HG03457 (cell line): ENCODE results near the gene ZSCAN2.
"Not testable (repeated sequence)": the region's sequence is repeated elsewhere in the genome, so short reads cannot be mapped to it uniquely, and the experiment has no call there.

ENCODE experiments used
- ATAC-seq: cut with Tn5 transposase; IDR thresholded peaks from one replicate; pipeline ENCODE4 v1.9.1; 2021; ENCODE audit warnings: moderate number of reproducible peaks; ENCODE audit not compliant: unreplicated experiment

The ZSCAN2 gene

DNA sequence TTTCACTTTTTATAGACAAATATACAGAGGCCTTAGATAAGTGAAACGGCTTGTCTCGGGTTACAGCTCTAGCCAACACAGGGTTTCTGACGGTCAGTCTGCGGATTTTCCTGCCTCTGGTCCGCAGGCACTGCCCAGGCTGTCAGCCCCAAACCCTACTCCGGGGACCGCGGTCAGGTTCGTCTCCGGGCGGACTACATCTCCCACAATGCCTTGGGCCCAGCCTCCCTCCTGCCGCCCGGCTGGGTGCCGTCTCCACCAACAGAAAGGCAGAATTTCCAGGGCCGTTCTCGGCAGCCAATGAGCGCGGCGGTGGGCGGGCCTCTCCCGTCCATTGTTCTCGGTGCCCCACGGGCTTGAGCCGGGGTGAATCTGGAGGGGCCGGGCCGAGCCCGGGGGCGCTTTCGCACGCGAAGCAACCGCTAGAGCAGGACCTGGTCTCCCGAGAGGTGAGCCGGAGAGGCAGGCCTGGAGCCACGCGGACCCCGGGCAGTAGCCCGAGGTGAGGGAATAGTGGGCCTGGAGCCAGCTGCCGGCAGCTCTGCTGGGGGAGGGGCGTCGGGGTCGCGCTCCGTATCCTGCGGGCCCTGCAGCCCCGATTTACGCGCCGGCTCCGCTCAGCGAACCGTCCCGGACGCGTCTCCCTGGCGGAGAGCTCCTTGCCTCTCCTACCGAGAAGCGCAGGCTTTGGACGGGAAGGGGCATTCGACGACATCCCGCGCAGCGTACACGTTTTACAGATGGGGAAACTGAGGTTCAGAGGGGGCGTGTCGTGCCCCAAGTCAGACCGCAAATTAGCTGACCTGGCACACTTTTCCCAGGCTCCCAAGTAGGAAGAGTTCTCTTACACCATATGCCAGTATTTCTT, at the start of gene ZSCAN2:
Gene ZSCAN2, plus strand, starts transcription at position 323 of the 868 bp plus-strand sequence. CDS start 2,919 bp downstream, outside the sequence.
- peak; percentile 93 for ATAC-seq

DNA sequence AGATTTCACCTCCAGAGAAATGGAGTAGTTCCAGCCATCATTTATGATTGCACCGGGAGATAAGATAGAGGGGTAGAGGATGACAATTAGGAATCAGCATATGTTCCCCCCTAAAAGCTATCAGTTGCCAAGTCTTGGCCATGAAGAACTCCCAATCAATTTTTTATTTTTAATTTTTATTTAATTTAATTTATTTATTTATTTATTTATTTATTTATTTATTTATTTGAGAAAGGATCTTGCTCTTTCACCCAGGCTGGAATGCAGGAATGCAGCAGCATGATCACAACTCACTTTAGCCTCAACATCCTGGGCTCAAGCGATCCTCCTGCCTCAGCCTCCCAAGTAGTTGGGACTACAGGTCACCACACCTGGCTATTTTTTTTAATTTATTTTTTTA, 49.2 kb upstream of the ZSCAN2 start:
- ATAC-seq = not testable (repeated sequence)

DNA sequence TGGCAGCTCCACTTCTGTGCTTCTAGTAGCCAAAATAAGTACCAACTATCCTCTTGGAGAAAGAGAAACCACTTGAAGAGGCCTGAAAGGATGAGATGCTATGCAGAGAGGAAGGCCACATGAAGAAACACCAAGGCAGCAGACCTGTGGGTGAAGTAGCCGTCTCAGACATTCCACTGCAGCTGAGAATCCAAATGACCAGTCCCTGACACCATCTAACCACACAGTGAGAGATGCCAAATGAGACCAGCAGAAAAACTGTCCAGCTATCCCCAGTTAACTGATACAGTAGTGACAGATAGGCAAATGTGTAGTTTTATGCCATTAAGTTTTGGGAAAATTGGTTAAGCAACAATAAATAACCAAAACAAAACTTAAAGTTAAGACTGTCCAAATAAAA, 47.9 kb upstream of the ZSCAN2 start:
- ATAC-seq = no peak

DNA sequence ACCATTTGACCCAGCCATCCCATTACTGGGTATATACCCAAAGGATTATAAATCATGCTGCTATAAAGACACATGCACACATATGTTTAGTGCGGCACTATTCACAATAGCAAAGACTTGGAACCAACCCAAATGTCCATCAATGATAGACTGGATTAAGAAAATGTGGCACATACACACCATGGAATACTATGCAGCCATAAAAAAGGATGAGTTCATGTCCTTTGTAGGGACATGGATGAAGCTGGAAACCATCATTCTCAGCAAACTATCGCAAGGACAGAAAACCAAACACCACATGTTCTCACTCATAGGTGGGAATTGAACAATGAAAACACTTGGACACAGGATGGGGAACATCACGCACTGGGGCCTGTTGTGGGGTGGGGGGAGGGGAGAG, 44.1 kb upstream of the ZSCAN2 start:
- not testable (repeated sequence) for ATAC-seq

DNA sequence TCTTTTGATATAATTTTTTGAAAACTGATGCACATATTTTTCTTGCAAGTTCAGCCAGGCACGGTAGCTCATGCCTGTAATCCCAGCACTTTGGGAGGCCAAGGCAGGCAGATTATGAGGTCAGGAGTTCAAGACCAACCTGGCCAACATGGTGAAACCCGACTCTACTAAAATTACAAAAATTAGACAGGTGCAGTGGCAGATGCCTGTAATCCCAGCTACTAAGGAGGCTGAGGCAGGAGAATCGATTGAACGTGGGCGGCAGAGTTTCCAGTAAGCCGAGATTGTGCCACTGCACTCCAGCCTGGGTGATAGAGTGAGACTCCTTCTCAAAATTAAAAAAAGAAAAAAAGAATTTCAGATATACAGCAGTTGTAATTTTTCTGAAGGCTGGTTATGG, 32.8 kb upstream of the ZSCAN2 start:
- not testable (repeated sequence) for ATAC-seq

DNA sequence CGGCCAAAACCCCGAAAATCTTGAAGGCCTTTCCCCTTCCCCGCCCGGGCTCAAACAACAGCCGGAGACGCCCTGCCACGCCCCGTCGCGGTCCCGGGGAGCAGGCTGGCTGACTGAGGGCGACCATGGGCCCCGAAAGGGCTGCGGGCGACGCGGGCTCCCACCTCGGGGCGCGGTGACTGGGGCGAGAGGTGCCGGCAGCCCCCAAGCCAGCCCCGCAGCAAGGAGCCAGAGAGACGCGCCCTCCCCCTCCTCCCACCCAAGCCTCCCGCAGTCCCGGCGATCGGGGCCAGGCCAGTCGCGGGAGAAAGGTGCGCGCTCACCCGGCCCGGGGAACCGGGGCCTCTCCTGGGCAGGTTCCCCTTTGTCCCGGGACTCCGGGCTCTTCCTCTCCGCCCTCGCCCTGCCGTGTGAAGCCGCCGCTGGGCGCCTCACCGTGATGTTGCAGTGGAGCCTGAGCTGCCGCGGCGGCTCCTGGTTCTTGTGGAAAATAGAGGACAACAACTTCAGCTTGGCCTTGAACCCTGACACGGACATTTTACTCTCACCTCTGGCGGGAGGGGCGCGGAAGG, 30.6 kb upstream of the ZSCAN2 start:
- ATAC-seq = no peak

DNA sequence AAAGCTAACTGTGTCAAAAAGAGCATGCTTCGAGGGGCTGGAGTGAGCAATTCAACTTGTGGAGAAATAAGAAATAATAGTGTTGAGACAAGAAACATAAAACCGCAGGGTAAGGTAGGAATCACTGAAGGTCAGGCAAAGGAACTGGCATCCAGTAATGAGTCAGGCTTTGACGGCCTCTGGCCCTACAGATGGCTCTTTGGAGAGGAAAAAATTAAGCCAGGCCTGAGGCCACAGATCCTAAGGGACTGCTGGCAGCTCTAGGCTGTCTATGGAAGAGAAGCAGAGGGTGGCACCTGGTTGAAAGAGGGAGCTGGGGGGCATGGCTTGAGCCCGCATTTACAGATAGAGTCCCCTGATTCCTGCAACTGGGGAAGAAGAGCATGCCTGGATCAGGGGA, 28.6 kb upstream of the ZSCAN2 start:
- no peak for ATAC-seq

DNA sequence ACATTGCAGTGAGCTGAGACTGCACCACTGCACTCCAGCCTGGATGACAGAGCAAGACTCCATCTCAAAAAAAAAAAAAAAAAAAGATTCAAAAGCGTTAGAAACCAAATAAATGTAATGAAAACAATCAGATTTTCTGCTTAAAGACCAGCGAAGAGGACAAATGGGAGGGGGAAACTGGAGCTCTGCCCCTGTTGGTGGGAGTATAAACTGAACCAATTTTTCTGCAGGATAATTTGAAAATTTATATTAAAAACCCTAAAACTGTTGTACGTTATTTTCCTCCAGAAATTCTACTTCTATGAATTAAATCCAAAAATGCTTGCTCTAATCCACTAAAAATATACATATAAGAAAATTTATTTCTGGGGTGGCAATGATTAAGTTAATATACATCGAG, 25.3 kb upstream of the ZSCAN2 start:
- ATAC-seq = no peak

DNA sequence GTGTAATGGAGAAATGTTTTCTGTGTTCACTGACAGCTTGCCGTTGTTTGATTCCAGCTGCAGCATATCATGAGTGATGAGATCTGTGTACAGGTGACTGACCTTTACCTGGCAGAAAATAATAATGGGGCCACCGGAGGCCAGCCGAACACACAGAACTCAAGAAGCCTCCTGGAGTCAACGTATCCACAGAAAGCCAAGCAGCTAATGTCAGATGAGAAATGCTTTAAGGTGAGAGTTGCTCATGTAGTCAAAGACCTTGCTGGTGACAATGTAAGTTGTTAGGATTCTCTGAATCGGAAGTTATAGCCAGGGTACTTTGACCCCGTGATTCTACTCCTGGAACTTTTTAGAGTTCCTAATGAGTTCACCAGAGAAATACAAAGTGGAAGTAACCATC, 22.9 kb upstream of the ZSCAN2 start:
- not testable (repeated sequence) for ATAC-seq

DNA sequence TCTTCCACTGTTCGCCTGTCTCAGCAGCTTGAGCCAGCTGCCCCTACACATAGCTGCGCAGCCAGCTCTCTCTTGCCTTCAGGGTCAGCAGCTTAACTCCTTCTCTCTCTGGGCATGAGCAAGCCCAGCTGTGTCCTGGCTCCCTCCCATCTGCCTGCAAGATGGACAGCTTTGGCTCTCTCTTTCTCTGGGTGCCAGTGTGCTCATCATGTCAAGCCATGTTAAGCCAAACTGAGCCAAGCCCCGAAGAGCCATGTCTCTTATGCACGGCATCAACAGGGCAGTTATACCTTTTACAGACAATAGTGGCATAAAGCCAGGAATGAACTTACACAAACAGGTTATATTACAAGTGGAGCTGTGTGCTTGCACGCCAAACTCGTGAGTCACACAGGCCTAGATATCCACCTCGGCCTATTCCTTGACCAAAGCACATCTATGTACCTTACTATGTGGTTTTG, 21.5 kb upstream of the ZSCAN2 start:
- ATAC-seq = not testable (repeated sequence)

DNA sequence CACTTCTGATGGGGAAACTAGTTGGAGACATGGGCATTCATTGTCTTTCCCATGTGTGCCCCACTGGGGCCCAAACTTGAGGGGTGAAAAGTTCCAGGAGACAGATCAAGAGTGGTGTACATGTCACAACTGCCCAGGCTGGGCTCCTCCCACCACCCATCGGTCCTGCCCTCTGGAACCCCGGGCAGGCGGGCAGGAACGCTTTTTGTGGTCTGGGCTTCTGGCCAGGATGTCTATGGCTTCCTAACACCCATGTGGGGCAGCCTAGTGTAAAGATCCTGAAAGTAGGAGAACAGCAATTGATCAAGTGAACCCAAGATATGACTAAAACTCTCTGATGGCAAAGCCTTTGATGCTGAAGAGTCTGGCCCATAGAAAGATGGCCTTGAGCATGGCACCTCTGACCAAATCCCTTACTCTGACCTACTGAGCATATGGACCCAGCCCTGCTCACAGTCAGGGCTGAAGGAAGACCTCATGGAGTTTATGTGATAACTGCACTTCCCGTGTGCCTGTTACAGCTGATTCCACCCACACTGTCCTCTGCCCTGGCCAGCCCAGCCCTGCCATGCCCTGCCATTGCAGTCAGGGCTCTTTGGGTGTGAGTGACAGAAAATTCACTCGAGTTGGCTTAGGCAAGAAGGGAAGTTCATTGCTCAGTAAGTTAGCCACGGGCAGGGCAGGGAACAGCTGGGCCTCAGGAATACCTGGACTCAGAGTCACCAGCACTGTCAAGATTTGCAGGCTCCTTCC, 19.0 kb upstream of the ZSCAN2 start:
- ATAC-seq = not testable (repeated sequence)

DNA sequence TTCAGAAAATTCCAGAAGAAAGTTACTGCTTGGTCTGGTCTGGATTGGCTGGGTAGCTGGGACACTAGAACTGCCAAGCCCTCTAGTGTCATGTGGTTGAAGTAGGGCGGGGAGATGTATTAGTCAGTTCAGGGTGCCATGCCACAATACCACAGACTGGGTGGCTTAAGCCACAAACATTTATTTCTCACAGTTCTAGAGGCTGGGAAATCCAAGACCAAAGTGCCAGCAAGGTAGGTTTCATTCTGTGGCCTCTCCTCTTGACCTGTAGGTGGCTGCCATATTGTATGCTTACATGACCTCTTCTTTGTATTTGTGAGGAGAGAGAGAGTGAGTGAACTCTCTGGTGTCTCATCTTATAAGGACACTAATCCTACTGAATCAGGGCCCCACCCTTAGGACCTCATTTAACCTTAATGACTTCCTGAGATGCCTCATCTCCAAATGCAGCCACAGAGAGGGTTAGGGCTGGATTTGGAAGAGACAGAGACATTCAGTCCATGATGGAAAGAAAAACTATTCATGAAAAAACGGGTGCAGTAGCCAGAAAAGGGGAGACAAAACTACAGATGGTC, 18.1 kb upstream of the ZSCAN2 start:
- no peak for ATAC-seq

DNA sequence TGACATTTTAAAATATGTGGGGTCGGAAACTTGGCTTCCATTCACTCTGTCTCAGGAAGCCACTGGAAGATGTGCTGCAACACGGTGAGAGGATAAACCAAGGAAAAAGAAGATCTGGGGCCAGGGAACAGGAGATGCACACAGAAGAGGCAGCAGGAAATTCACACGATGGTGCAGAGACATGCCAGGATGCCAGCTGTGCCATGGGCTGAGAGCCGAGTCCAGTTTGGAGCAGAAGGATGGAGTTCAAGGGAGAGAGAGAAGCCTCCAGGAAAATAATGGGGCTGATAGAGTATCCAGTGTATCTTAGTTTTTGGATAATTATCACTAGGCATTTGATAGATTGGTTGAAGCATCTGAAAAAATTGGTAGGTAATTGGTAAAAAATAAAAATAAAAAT, 16.9 kb upstream of the ZSCAN2 start:
- ATAC-seq = not testable (repeated sequence)

DNA sequence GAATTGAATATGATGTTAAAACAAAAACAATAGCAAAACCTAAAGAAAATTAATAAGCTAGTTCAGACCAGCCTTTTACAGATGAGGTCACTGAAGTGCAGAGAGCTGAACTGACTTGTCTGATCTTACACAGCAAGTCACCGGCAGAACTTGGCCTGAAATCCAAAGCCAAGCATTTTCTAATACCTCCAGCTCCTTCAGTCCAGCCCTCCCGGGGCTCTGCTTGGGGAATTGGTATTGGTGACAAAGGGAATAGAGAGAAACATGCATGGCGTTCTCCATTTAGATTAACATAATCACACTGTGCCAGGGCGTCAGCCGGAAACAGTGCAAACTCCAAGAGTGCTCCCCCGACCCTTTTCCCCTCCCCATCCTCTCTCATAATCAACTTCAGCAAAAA, 14.1 kb upstream of the ZSCAN2 start:
- no peak for ATAC-seq

DNA sequence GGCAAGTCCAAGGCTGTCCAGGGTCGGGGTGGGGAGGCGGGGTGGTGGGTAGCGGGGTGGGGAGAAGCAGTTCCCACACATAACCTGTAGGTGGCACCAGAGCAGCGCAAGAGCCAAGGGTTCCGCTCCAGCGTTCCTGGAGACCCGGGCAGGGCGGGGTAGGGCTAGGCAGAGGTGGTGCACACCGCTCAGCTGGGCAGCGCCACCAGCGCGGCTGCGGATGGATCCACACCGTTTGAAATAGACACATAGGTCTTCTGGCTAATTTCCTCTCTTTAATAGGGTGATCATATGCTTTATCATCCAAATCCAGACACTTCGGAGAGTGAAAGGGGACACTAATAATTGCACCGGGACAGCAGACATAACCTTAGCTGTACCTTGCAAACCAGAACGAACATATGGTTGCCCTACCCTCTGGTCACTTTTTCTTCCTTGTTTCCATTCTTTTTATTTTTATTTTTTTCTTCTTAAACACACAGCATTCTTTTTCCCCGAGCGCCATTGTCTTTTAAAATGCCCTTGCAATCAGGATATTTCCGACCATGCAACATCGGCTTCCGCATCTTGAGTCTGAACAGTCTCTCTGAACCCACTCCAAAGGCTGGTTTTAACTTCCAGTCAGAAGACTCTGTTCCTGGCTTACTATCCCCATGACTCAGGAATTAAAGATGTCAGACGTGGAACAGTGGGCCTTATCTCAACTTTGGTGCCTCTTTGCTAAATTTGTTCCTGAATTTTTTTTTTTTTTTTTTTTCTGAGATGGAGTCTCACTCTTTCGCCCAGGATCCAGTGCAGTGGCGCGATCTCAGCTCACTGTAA, 12.5 kb upstream of the ZSCAN2 start:
- ATAC-seq = peak; percentile 85

DNA sequence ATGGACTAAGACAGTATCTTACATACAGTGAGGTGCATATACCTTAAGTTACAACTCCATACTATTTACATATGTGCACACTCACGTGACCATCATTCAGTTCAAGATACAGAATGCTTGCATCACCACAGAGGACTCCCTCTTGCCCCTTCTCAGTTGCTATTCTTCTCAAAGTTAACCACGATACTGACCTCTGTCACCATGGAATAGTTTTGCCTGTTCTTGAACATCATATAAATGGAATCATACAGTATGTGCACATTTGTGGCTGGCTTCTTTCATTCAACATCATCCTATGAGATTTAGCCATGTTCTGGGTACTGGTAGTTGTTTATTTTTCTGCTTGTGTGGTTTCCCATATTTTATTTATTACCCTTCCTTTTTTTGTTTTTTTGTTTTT, 10.4 kb upstream of the ZSCAN2 start:
- no peak for ATAC-seq

DNA sequence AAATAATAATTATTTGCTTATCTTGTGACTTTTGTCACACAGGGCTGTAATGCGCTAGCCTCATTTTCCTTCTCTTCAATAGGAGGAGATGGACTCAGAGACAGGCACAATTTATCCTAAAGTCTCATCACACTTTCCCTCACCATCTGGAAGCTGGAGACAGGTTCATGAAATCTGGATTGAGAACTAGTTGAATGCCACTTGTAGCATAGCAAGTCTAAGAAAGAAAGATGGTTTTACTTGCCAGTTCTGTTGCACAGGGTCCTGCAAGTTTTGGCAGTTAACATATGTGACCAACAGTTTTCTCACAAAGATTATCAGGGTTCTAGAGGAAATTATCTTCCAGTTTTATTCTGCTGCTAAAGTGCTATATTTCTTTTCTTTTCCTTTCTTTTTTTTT, 9.0 kb upstream of the ZSCAN2 start:
- ATAC-seq = no peak

DNA sequence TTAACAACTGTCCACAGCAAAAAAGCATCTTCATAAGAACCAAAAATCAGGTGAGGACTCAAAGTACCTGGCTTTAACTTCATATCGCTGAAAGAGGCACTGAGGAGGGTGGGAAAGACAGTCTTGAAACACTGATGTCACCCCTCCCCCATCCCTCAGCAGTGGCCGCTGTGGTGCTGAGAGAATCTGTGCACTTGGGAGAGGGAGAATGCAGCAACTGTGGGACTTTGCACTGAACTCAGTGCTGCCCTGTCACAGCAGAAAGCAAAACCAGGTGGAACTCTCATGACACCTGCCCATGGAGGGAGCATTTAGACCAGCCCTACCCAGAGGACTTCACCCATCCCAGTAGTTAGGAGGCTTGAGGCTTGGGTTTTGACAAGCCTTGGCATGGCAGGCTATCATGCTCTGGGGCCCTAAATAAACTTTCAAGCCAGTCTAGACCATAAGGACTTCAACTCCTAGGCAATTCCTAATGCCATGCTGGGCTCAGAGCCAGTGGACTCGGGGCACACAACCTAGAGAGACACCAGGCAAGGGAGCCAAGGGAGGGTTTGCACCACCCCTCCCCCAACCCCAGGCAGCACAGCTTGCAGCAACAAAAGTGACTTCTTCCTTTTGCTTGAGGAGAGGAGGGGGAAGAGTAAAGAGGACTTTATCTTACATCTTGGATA, 6.1 kb upstream of the ZSCAN2 start:
- no peak for ATAC-seq

DNA sequence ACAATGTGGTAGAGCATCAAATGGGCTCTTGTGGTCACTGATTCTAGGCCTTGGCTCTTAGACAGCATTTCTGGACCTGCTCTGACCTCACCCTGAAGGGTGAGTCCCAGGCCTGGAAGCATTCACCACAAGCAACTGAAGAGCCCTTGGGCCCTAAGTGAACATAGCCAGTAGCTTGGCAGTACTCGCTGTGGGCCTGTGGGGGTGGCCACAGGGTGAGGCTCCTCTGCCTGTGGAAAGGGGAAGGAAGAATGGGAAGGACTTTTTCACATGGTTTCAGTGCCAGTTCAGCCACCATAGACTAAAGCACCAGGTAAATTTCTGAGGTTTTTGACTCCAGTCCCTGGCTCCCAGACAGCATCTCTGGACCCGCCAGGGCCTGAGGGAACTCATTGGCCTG, 5.1 kb upstream of the ZSCAN2 start:
- no peak for ATAC-seq

DNA sequence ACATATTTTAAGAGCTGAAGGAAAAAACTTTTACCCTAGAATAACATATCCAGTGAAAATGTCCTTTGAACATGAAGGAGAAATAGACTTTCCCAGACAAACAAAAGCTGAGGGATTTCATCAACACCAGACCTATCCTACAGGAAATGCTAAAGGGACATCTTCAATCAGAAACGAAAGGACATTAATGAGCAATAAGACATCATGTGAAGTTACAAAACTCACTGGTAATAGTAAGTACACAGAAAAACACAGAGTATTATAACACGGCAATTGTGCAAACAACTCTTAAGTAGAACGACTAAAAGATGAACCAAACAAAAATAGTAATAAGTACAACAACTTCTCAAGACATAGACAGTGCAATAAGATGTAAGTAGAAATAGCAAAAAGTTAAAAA, 3.5 kb upstream of the ZSCAN2 start:
- no peak for ATAC-seq
